Sigmoid colon (tissue), 3 donors: ENCODE results near the gene DENND1C.

Source experiments
- CTCF ChIP-seq, 4 experiments: fragments of 450-650 bp in 3 of 4; fragments of 200-600 bp in 1 of 4; IDR thresholded peaks; one replicate each; pipeline ENCODE4 v1.5.1; 2016 to 2019; ENCODE audit warnings: antibody characterized with exemption in 4 of 4, mild to moderate bottlenecking in 3 of 4, moderate library complexity in 2 of 4
- POLR2A ChIP-seq, 2 donors: fragments of 450-650 bp; IDR thresholded peaks; one replicate each; pipeline ENCODE4 v1.6.1; 2016; ENCODE audit warnings: antibody characterized with exemption in 2 of 2, mild to moderate bottlenecking in 2 of 2, moderate library complexity in 2 of 2

- TF ChIP-seq POLR2A (IDR thresholded peaks at IDR 0.05) (no peak), CTCF (IDR thresholded peaks at IDR 0.05) (no peak)
These were observed 10.4 kb upstream of the DENND1C start for GRCh38 chr19:6491802-6492592.
